ENCODE data around the gene ISL2. TPM values are rescaled to one million over a fixed set of nuclear protein-coding genes. Genes with fewer than 3 reads are reported as not detected.

Gene ISL2
- total and polyA plus RNA-seq, 2 of the 13 experiments (the other 11 are each of a cell fraction or from before 2014, with no cell fraction given) = 4.3 to 5.1 TPM

DNA sequence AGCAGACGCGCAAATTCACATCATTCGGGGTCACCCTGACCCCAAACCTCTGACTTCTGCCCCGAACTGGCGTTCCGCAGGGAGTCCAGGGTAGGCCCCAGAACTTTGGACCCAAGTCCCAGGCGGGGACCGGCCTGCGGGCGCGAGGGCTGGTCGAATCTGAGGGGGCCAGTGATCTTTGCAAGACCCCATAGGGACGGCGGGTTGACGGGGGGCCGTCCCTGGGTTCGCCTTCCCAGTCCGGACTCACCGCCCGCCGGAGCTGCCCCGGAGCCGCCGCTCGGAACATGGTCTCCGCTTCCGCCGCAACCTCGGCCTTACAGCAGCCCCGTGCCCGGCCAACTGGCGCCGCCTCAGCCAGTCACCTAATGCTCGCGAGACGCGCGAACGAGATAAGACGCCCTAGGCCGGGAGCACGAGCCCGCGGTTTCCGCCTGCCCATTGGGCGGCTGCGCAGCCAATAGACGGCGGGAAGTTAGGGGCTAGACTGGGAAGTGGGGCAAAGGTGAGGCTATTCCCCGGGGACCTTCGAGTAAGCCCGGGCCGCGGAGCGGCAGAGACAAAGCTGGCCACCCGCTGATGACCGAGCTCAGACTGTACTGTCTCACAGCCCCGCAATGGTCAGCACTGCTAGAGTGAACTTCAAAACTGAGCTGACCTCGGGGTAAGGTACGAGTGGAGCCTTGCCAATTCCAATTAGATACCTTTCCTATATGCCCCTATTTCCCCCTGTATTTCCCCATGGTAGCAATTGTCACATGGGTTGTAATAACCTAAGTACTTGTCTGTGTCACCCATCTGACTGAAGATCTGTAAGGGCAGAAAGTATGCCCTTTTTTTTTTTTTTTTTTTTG lies 25.2 kb upstream of the ISL2 start, which contains the start of gene ETFA (continued):
- peak; percentile 82; the same call in 2 of the 3 replicates for TF ChIP-seq MXI1 (IDR thresholded peaks at IDR 0.05; ENCODE audit: borderline replicate concordance, low read depth, low read length)
- TF ChIP-seq ZNF550 (CRISPR knock-in tag; IDR thresholded peaks at IDR 0.05; ENCODE audit: borderline replicate concordance) = peak; percentile 70; the same call in 1 of the 2 replicates
- TF ChIP-seq ZNF766 (CRISPR knock-in tag; IDR thresholded peaks at IDR 0.05; ENCODE audit: borderline replicate concordance) = peak; percentile 47; the same call in 1 of the 2 replicates
- peak; percentile 86; the same call in 1 of the 2 replicates for TF ChIP-seq RFXANK (CRISPR knock-in tag; IDR thresholded peaks at IDR 0.05)
- no peak for TF ChIP-seq NBN (conservative IDR thresholded peaks at IDR 0.05)
- TF ChIP-seq ZNF773 (CRISPR knock-in tag; IDR thresholded peaks at IDR 0.05; ENCODE audit: borderline replicate concordance) = peak; percentile 28; the same call in 1 of the 2 replicates
- peak; percentile 75 for TF ChIP-seq DR1 (CRISPR knock-in tag; IDR thresholded peaks at IDR 0.05)
- peak; percentile 51 for TF ChIP-seq SP4 (CRISPR knock-in tag; IDR thresholded peaks at IDR 0.05)
- no peak for TF ChIP-seq ZFP36L2 (CRISPR knock-in tag; IDR thresholded peaks at IDR 0.05)
- TF ChIP-seq, protein P1, sequence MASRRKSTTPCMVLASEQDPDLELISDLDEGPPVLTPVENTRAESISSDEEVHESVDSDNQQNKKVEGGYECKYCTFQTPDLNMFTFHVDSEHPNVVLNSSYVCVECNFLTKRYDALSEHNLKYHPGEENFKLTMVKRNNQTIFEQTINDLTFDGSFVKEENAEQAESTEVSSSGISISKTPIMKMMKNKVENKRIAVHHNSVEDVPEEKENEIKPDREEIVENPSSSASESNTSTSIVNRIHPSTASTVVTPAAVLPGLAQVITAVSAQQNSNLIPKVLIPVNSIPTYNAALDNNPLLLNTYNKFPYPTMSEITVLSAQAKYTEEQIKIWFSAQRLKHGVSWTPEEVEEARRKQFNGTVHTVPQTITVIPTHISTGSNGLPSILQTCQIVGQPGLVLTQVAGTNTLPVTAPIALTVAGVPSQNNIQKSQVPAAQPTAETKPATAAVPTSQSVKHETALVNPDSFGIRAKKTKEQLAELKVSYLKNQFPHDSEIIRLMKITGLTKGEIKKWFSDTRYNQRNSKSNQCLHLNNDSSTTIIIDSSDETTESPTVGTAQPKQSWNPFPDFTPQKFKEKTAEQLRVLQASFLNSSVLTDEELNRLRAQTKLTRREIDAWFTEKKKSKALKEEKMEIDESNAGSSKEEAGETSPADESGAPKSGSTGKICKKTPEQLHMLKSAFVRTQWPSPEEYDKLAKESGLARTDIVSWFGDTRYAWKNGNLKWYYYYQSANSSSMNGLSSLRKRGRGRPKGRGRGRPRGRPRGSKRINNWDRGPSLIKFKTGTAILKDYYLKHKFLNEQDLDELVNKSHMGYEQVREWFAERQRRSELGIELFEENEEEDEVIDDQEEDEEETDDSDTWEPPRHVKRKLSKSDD (CRISPR knock-in tag; IDR thresholded peaks at IDR 0.05; ENCODE audit: low read depth) = 0 out of 2 replicates have a peak, but pooled peaks have one; percentile 24
- TF ChIP-seq ZNF749 (CRISPR knock-in tag; IDR thresholded peaks at IDR 0.05; ENCODE audit: borderline replicate concordance) = peak; percentile 84; the same call in 1 of the 2 replicates
- peak; percentile 64 for TF ChIP-seq TEAD3 (CRISPR knock-in tag; optimal IDR thresholded peaks at IDR 0.05; ENCODE audit: borderline replicate concordance)
- peak; percentile 83 for TF ChIP-seq BCL6 (CRISPR knock-in tag; IDR thresholded peaks at IDR 0.05)
- TF ChIP-seq, protein P2, sequence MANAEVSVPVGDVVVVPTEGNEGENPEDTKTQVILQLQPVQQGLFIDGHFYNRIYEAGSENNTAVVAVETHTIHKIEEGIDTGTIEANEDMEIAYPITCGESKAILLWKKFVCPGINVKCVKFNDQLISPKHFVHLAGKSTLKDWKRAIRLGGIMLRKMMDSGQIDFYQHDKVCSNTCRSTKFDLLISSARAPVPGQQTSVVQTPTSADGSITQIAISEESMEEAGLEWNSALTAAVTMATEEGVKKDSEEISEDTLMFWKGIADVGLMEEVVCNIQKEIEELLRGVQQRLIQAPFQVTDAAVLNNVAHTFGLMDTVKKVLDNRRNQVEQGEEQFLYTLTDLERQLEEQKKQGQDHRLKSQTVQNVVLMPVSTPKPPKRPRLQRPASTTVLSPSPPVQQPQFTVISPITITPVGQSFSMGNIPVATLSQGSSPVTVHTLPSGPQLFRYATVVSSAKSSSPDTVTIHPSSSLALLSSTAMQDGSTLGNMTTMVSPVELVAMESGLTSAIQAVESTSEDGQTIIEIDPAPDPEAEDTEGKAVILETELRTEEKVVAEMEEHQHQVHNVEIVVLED (CRISPR knock-in tag; IDR thresholded peaks at IDR 0.05; ENCODE audit: borderline replicate concordance) = peak; percentile 77; the same call in 1 of the 2 replicates
- TF ChIP-seq TAF1 (CRISPR knock-in tag; IDR thresholded peaks at IDR 0.05) = peak; percentile 98
- TF ChIP-seq, protein P3, sequence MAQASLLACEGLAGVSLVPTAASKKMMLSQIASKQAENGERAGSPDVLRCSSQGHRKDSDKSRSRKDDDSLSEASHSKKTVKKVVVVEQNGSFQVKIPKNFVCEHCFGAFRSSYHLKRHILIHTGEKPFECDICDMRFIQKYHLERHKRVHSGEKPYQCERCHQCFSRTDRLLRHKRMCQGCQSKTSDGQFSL (CRISPR knock-in tag; IDR thresholded peaks at IDR 0.05) = no peak
- 0 out of 2 replicates have a peak, but pooled peaks have one; percentile 8 for TF ChIP-seq TP53 (CRISPR knock-in tag; conservative IDR thresholded peaks at IDR 0.05)
- TF ChIP-seq ZNF816 (CRISPR knock-in tag; IDR thresholded peaks at IDR 0.05; ENCODE audit: borderline replicate concordance) = no peak; the same call in 1 of the 2 replicates
- TF ChIP-seq, protein P4, sequence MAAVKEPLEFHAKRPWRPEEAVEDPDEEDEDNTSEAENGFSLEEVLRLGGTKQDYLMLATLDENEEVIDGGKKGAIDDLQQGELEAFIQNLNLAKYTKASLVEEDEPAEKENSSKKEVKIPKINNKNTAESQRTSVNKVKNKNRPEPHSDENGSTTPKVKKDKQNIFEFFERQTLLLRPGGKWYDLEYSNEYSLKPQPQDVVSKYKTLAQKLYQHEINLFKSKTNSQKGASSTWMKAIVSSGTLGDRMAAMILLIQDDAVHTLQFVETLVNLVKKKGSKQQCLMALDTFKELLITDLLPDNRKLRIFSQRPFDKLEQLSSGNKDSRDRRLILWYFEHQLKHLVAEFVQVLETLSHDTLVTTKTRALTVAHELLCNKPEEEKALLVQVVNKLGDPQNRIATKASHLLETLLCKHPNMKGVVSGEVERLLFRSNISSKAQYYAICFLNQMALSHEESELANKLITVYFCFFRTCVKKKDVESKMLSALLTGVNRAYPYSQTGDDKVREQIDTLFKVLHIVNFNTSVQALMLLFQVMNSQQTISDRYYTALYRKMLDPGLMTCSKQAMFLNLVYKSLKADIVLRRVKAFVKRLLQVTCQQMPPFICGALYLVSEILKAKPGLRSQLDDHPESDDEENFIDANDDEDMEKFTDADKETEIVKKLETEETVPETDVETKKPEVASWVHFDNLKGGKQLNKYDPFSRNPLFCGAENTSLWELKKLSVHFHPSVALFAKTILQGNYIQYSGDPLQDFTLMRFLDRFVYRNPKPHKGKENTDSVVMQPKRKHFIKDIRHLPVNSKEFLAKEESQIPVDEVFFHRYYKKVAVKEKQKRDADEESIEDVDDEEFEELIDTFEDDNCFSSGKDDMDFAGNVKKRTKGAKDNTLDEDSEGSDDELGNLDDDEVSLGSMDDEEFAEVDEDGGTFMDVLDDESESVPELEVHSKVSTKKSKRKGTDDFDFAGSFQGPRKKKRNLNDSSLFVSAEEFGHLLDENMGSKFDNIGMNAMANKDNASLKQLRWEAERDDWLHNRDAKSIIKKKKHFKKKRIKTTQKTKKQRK (IDR thresholded peaks at IDR 0.05; ENCODE audit: low read length) = no peak
- TF ChIP-seq TCF12 (IDR thresholded peaks at IDR 0.05) = no peak
- TF ChIP-seq TCF12 (CRISPR knock-in tag; IDR thresholded peaks at IDR 0.05) = no peak
